ENCODE results near the gene EPN1. TPM values are rescaled to one million over a fixed set of nuclear protein-coding genes. Genes with fewer than 3 reads are reported as not detected.
A peak's percentile ranks its signal among the peaks of the same experiment; 100 is the strongest.

Gene EPN1
- total and polyA plus RNA-seq, 7 donors, result 22.8 to 162 (median 54.3) TPM

- Histone ChIP-seq H3K4me1 (no peaks in the 10 kb centered on the region), H3K4me3 (no peak overlapping the region), H3K9me3 (no peaks in the 10 kb centered on the region), H3K27me3 (no peaks in the 10 kb centered on the region), H3K36me3 (peaks cover 13 to 69% (median 36%) of the 10 kb centered on the region in 4 donors), H3K27ac (no peak overlapping the region)
- 94 to 96% methylated on average over 20 of the region's 20 CpGs for WGBS, 2 donors
- TF ChIP-seq POLR2A (IDR thresholded peaks at IDR 0.05) (no peak), CTCF (IDR thresholded peaks at IDR 0.05) (no peak), POLR2AphosphoS5 (IDR thresholded peaks at IDR 0.05) (no peak), EP300 (IDR thresholded peaks at IDR 0.05) (no peak)
- no peak for DNase-seq
- intact Hi-C loops (cut with DNase I), result no loop called here
Observed at GRCh38 chr19:55696301-55697068, 21.5 kb downstream of the EPN1 start.

GRCh38 chr19:55697069-55697440 lies 22.0 kb downstream of the EPN1 start:
- 92 to 93% methylated on average over 12 of the region's 12 CpGs for WGBS, 2 donors
- no peaks in the 10 kb centered on the region for H3K27me3 ChIP-seq
- no peak overlapping the region for H3K4me3 ChIP-seq
- intact Hi-C loops (cut with DNase I), result no loop called here
- H3K4me1 ChIP-seq, result no peaks in the 10 kb centered on the region
- H3K9me3 ChIP-seq, result no peaks in the 10 kb centered on the region
- H3K27ac ChIP-seq, result no peak overlapping the region
- peaks cover 13 to 64% (median 31%) of the 10 kb centered on the region in 4 donors for H3K36me3 ChIP-seq
- no peak for DNase-seq
- TF ChIP-seq POLR2A (IDR thresholded peaks at IDR 0.05) (no peak), EP300 (IDR thresholded peaks at IDR 0.05) (no peak), POLR2AphosphoS5 (IDR thresholded peaks at IDR 0.05) (no peak), CTCF (IDR thresholded peaks at IDR 0.05) (no peak)

GRCh38 chr19:55697698-55698097 lies 22.7 kb downstream of the EPN1 start:
- Histone ChIP-seq H3K9me3 (no peaks in the 10 kb centered on the region), H3K4me1 (no peaks in the 10 kb centered on the region), H3K4me3 (no peak overlapping the region), H3K27me3 (no peaks in the 10 kb centered on the region), H3K36me3 (peaks cover 13 to 57% (median 30%) of the 10 kb centered on the region in 4 donors), H3K27ac (no peak overlapping the region)
- peak; percentile 53 for DNase-seq
- TF ChIP-seq POLR2A (IDR thresholded peaks at IDR 0.05) (no peak), POLR2AphosphoS5 (IDR thresholded peaks at IDR 0.05) (no peak), EP300 (IDR thresholded peaks at IDR 0.05) (no peak), CTCF (IDR thresholded peaks at IDR 0.05) (no peak)
- intact Hi-C loops (cut with DNase I), result no loop called here
- WGBS, 2 donors, result 89 to 96% methylated on average over 8 of the region's 8 CpGs

GRCh38 chr19:55698256-55698655 lies 23.2 kb downstream of the EPN1 start:
- H3K9me3 ChIP-seq, result no peaks in the 10 kb centered on the region
- H3K4me1 ChIP-seq, result no peaks in the 10 kb centered on the region
- TF ChIP-seq EP300 (IDR thresholded peaks at IDR 0.05) (no peak), CTCF (IDR thresholded peaks at IDR 0.05) (no peak), POLR2A (IDR thresholded peaks at IDR 0.05) (no peak), POLR2AphosphoS5 (IDR thresholded peaks at IDR 0.05) (no peak)
- no peak overlapping the region for H3K27ac ChIP-seq
- H3K27me3 ChIP-seq, result no peaks in the 10 kb centered on the region
- H3K4me3 ChIP-seq, result no peak overlapping the region
- intact Hi-C loops (cut with DNase I), result no loop called here
- peaks cover 13 to 52% (median 26%) of the 10 kb centered on the region in 4 donors for H3K36me3 ChIP-seq
- WGBS, 2 donors, result 93 to 94% methylated on average over 17 of the region's 17 CpGs
- DNase-seq, result peak; percentile 43
